Measurements from ENCODE around the gene ADAMTS3.

- no peak for TF ChIP-seq CTCF (IDR thresholded peaks at IDR 0.05)
- TF ChIP-seq POLR2A (IDR thresholded peaks at IDR 0.05), result no peak
Measured at GRCh38 chr4:72320223-72320948, 248.6 kb downstream of the ADAMTS3 start.
